ENCODE results near the gene TBX22. TPM values are rescaled to one million over a fixed set of nuclear protein-coding genes. Genes with fewer than 3 reads are reported as not detected.

Gene TBX22, protein sequence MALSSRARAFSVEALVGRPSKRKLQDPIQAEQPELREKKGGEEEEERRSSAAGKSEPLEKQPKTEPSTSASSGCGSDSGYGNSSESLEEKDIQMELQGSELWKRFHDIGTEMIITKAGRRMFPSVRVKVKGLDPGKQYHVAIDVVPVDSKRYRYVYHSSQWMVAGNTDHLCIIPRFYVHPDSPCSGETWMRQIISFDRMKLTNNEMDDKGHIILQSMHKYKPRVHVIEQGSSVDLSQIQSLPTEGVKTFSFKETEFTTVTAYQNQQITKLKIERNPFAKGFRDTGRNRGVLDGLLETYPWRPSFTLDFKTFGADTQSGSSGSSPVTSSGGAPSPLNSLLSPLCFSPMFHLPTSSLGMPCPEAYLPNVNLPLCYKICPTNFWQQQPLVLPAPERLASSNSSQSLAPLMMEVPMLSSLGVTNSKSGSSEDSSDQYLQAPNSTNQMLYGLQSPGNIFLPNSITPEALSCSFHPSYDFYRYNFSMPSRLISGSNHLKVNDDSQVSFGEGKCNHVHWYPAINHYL
- total RNA-seq (2021), result 0.55 and 0.81 TPM in 2 replicates
- long read RNA-seq, partial matches to known transcripts, result 1 of 3 reads
- long read RNA-seq, other reads (novel, unspliced or antisense), result 0 of 3 reads

- peaks cover 28% of the 10 kb centered on the region for H3K9me3 ChIP-seq (ENCODE audit: control insufficient read depth, low read depth, low read length)
- no peaks in the 10 kb centered on the region for H4K20me1 ChIP-seq (ENCODE audit: control insufficient read depth, insufficient read depth, insufficient read length)
- H4K91ac ChIP-seq (ENCODE audit: insufficient read length, low read depth, low read length), result no peak within 1 kb of the TSS
- no peaks in the 10 kb centered on the region for H3K27me3 ChIP-seq (ENCODE audit: insufficient read depth, low read length)
- Mint-ChIP-seq H3K27ac (peak within 1 kb of the TSS in 1 of 3 experiments; percentile 29; a peak in 1 of 7 replicates), H3K4me3 (no peak within 1 kb of the TSS), H3K36me3 (ENCODE audit: insufficient read depth in 1 of 3, low read depth in 3 of 3) (peaks cover 0 to 7% (median 3%) of the 10 kb centered on the region in 3 experiments; a peak in 5 of 7 replicates), H3K27me3 (ENCODE audit: low read depth) (peaks cover 37% of the 10 kb centered on the region), H3K9me3 (peaks cover 50 to 66% of the 10 kb centered on the region in 2 experiments), H3K4me1 (peaks cover 7 to 14% of the 10 kb centered on the region in 2 experiments)
- no peak within 1 kb of the TSS for H4K8ac ChIP-seq (replicated peaks; ENCODE audit: insufficient read length, low read depth, low read length)
- no peak within 1 kb of the TSS for H2BK12ac ChIP-seq (ENCODE audit: insufficient read length, low read depth, low read length)
- no peaks in the 10 kb centered on the region for H3K23me2 ChIP-seq (ENCODE audit: insufficient read length, low read depth, low read length, poor library complexity, severe bottlenecking)
- H4K5ac ChIP-seq (ENCODE audit: insufficient read length, low read depth, low read length), result no peak within 1 kb of the TSS
- H3T11ph ChIP-seq (ENCODE audit: low read length), result no peak within 1 kb of the TSS
- H2BK5ac ChIP-seq (ENCODE audit: insufficient read length, low read length), result no peak within 1 kb of the TSS
- H3K18ac ChIP-seq (ENCODE audit: insufficient read length, low read depth, low read length), result no peak within 1 kb of the TSS
- no peak within 1 kb of the TSS for H3K23ac ChIP-seq (ENCODE audit: insufficient read length, low read depth, low read length)
- no peak within 1 kb of the TSS for H3K4me2 ChIP-seq (ENCODE audit: insufficient read depth, insufficient read length, low read length)
- no peak within 1 kb of the TSS for H3K4ac ChIP-seq (ENCODE audit: low read depth, low read length)
- H3K79me1 ChIP-seq (ENCODE audit: insufficient read depth, low read depth, low read length, poor library complexity, severe bottlenecking), result no peaks in the 10 kb centered on the region
- H3K4me1 ChIP-seq (ENCODE audit: insufficient read depth, low read length), result no peaks in the 10 kb centered on the region; the same call in 1 of the 2 replicates
- H2BK15ac ChIP-seq (ENCODE audit: low read depth, low read length), result no peak within 1 kb of the TSS
- TF ChIP-seq, protein P1, sequence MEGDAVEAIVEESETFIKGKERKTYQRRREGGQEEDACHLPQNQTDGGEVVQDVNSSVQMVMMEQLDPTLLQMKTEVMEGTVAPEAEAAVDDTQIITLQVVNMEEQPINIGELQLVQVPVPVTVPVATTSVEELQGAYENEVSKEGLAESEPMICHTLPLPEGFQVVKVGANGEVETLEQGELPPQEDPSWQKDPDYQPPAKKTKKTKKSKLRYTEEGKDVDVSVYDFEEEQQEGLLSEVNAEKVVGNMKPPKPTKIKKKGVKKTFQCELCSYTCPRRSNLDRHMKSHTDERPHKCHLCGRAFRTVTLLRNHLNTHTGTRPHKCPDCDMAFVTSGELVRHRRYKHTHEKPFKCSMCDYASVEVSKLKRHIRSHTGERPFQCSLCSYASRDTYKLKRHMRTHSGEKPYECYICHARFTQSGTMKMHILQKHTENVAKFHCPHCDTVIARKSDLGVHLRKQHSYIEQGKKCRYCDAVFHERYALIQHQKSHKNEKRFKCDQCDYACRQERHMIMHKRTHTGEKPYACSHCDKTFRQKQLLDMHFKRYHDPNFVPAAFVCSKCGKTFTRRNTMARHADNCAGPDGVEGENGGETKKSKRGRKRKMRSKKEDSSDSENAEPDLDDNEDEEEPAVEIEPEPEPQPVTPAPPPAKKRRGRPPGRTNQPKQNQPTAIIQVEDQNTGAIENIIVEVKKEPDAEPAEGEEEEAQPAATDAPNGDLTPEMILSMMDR (conservative IDR thresholded peaks at IDR 0.05), result no peak
- H3K27ac ChIP-seq (ENCODE audit: insufficient read length, low read depth, low read length), result no peak within 1 kb of the TSS
- H2AFZ ChIP-seq (ENCODE audit: low read length), result no peak within 1 kb of the TSS
- no peak within 1 kb of the TSS for H2BK120ac ChIP-seq (ENCODE audit: low read depth, low read length, poor library complexity, severe bottlenecking)
- H3K56ac ChIP-seq (ENCODE audit: insufficient read length, low read depth, low read length), result no peak within 1 kb of the TSS
- H3K79me2 ChIP-seq (ENCODE audit: insufficient read depth, low read length), result no peaks in the 10 kb centered on the region
- H2BK20ac ChIP-seq (ENCODE audit: low read depth, low read length, poor library complexity, severe bottlenecking), result no peak within 1 kb of the TSS
- H2AK5ac ChIP-seq (ENCODE audit: insufficient read length, low read length), result no peak within 1 kb of the TSS
- WGBS (ENCODE audit: extremely low coverage, insufficient read length, low lambda C conversion rate), result no CpG with 5 or more reads among the region's 5 CpGs
- no peak within 1 kb of the TSS for H3K14ac ChIP-seq (ENCODE audit: insufficient read depth, low read length)
- H3K9ac ChIP-seq (ENCODE audit: extremely low read depth, insufficient read length, low read length), result no peak within 1 kb of the TSS
- DNase-seq, result peak; percentile 66
These were observed at the start of gene TBX22 for GRCh38 chrX:80014141-80014940. Gene TBX22 (plus strand): TSS chrX:80014753. CDS start chrX:80022270, 7,517 bp downstream.
